ENCODE results near the gene ENPP5.

The ENPP5 gene

DNA sequence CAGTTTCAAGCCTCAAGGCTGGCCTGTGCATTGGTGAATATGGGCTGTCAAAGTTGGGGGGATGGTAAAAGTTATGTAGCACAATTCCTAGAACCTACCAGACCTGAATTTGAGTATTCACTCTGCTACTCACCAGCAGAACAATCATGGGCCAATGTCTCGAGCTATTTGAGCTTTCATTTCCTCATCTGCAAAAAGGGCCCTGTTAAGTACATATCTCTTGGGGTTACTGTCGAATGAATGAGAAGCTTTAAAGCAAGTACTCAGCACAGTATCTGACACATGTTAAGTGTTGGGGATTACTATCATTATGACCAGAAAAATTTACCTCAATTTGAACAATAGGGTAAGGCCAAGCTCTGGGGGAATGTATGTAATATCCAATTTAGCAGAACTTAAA, 54.5 kb downstream of the ENPP5 start:
- TF ChIP-seq, protein P1, sequence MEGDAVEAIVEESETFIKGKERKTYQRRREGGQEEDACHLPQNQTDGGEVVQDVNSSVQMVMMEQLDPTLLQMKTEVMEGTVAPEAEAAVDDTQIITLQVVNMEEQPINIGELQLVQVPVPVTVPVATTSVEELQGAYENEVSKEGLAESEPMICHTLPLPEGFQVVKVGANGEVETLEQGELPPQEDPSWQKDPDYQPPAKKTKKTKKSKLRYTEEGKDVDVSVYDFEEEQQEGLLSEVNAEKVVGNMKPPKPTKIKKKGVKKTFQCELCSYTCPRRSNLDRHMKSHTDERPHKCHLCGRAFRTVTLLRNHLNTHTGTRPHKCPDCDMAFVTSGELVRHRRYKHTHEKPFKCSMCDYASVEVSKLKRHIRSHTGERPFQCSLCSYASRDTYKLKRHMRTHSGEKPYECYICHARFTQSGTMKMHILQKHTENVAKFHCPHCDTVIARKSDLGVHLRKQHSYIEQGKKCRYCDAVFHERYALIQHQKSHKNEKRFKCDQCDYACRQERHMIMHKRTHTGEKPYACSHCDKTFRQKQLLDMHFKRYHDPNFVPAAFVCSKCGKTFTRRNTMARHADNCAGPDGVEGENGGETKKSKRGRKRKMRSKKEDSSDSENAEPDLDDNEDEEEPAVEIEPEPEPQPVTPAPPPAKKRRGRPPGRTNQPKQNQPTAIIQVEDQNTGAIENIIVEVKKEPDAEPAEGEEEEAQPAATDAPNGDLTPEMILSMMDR (IDR thresholded peaks at IDR 0.05; ENCODE audit: low read depth, low read length) = no peak
- Histone ChIP-seq H3K4me3 (ENCODE audit: low read depth, low read length) (no peak overlapping the region), H3K36me3 (no peaks in the 10 kb centered on the region), H3K4me1 (no peaks in the 10 kb centered on the region), H3K27me3 (no peaks in the 10 kb centered on the region), H3K9me3 (no peaks in the 10 kb centered on the region)
- no peak for DNase-seq

DNA sequence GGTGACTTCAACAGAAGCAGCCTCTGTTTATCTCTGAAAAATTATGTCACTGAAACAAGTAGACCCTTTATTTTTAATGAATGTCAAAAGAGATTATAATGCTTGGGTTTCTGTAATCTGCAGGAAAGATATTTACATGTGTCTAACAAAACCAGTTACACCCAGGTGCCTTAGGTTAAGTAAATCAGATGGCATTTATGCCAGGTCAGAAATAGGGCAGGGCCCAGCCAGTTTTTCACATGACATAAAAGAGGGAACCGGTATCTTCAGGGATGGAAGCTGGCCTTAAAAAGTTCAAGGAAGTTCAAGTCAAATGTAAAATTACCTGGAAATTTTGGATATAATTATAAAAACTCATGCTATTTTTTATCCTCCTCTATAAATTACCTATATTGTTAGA, 55.1 kb downstream of the ENPP5 start:
- H3K4me1 ChIP-seq = no peaks in the 10 kb centered on the region
- H3K9me3 ChIP-seq = no peaks in the 10 kb centered on the region
- H3K4me3 ChIP-seq (ENCODE audit: low read depth, low read length) = no peak overlapping the region
- H3K27me3 ChIP-seq = no peaks in the 10 kb centered on the region
- DNase-seq = no peak
- TF ChIP-seq, protein P1 (IDR thresholded peaks at IDR 0.05; ENCODE audit: low read depth, low read length) = no peak
- no peaks in the 10 kb centered on the region for H3K36me3 ChIP-seq

DNA sequence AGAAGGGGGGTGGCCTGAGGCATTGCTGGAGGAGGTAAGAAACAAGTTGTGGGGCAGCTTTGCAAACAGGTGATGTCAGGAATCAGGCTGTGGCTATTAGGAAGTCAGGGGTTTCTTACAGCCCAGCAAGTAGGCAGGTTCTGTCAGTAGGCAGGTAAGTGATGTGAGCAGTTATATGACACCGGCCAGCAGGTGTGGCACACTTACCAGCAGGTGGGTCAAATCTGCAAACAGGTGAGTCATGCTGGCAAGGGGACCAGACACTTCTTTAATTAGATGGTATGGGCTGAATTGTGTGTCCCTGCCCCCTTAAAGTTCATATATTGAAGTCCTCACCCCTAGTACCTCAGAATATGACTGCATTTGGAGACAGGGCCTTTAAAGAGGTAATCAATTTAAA, 57.4 kb downstream of the ENPP5 start:
- no peak for DNase-seq
- TF ChIP-seq, protein P1 (IDR thresholded peaks at IDR 0.05; ENCODE audit: low read depth, low read length) = no peak
- no peaks in the 10 kb centered on the region for H3K27me3 ChIP-seq
- no peaks in the 10 kb centered on the region for H3K36me3 ChIP-seq
- H3K4me3 ChIP-seq (ENCODE audit: low read depth, low read length) = no peak overlapping the region
- no peaks in the 10 kb centered on the region for H3K9me3 ChIP-seq
- no peaks in the 10 kb centered on the region for H3K4me1 ChIP-seq
